GM12878 (cell line): Measurements from ENCODE around the gene SLAMF1. TPM values are rescaled to one million over a fixed set of nuclear protein-coding genes. Genes with fewer than 3 reads are reported as not detected.

ENCODE experiments used
- ATAC-seq: fragments of 200-7000 bp; cut with Tn5 transposase; 3 replicates; pipeline ENCODE4 v1.9.1; 2020; ENCODE audit warnings: mild to moderate bottlenecking, moderate library complexity
- BruUV-seq: library from RNA; stranded (reverse); fragments of 400-500 nt; replicated peaks from 2 replicates; lab custom pipeline; 2021; lab: Mats Ljungman, UMichigan
- CTCF ChIA-PET: fragments of 300-600 bp; sonication (Branson Sonifier 250); formaldehyde crosslinking; extraction: SDS; loops from one replicate; lab custom pipeline; 2021; ENCODE audit warnings: inconsistent platforms; lab: Yijun Ruan, JAX
- POLR2A ChIA-PET: fragments of 350-600 bp; formaldehyde crosslinking; extraction: SDS; loops from one replicate; lab custom pipeline; 2021; ENCODE audit warnings: inconsistent platforms; lab: Charles Lee
- RAD21 ChIA-PET: fragments of 300-600 bp; sonication (Branson Sonifier 250); formaldehyde crosslinking; loops from one replicate; lab custom pipeline; 2023; ENCODE audit warnings: antibody characterized with exemption; ENCODE audit not compliant: unreplicated experiment; lab: Charles Lee
- SMC1A ChIA-PET: fragments of 300-600 bp; sonication (Branson Sonifier 250); formaldehyde crosslinking; loops from one replicate; lab custom pipeline; 2023; ENCODE audit not compliant: unreplicated experiment, uncharacterized antibody; lab: Charles Lee
- DNase-seq: peaks from one replicate; pipeline ENCODE4 v3.0.0-alpha.2; 2011; ENCODE audit warnings: low read depth, low spot score
- FAIRE-seq: peaks from 3 replicates; lab custom pipeline; 2011; peaks lifted over from hg19 to GRCh38; lab: Jason Lieb, UNC
- H2AFZ ChIP-seq: 2 replicates; pipeline ENCODE4 v1.6.0; 2011; ENCODE audit warnings: low read depth, low read length, control low read depth; ENCODE audit not compliant: control insufficient read depth
- H3K27ac ChIP-seq: 2 replicates; pipeline ENCODE4 v1.5.1; 2011; ENCODE audit warnings: control low read depth; ENCODE audit not compliant: control insufficient read depth, insufficient read depth
- H3K27me3 ChIP-seq, 2 experiments: replicated peaks in 1 of 2; 2 replicates each; pipeline versions ENCODE4 v1.6.0 to v1.6.1; 2011; ENCODE audit warnings: low read length in 1 of 2; ENCODE audit not compliant: control insufficient read depth in 2 of 2, insufficient read depth in 2 of 2
- H3K36me3 ChIP-seq, 2 experiments: 2 replicates each; pipeline ENCODE4 v1.5.1; 2011; ENCODE audit warnings: low read length in 1 of 2; ENCODE audit not compliant: control insufficient read depth in 2 of 2, insufficient read depth in 2 of 2
- H3K4me1 ChIP-seq: 2 replicates; pipeline ENCODE4 v1.6.1; 2011; ENCODE audit warnings: mild to moderate bottlenecking, low read length, moderate library complexity, mixed read lengths; ENCODE audit not compliant: control insufficient read depth, insufficient read depth
- H3K4me2 ChIP-seq: 2 replicates; pipeline ENCODE4 v1.6.0; 2011; ENCODE audit warnings: control low read depth; ENCODE audit not compliant: control insufficient read depth, insufficient read depth
- H3K4me3 ChIP-seq: fragments of 200-600 bp; sonication (generic); 2 replicates; pipeline ENCODE4 v1.5.1; 2016
- H3K79me2 ChIP-seq: 2 replicates; pipeline ENCODE4 v1.6.0; 2011; ENCODE audit warnings: low read length; ENCODE audit not compliant: control insufficient read depth, insufficient read depth
- H3K9ac ChIP-seq: 2 replicates; pipeline ENCODE4 v1.8.0; 2011; ENCODE audit warnings: low read length, control low read depth, mixed read lengths; ENCODE audit not compliant: control insufficient read depth, insufficient read depth
- H3K9me3 ChIP-seq: replicated peaks from 3 replicates; pipeline ENCODE4 v1.5.1; 2011; ENCODE audit warnings: mild to moderate bottlenecking, low read length; ENCODE audit not compliant: control insufficient read depth, insufficient read depth
- H4K20me1 ChIP-seq: 2 replicates; pipeline ENCODE4 v1.6.0; 2011; ENCODE audit not compliant: control insufficient read depth, insufficient read depth
- BCLAF1 ChIP-seq: fragments of 450-650 bp; IDR thresholded peaks from 2 replicates; pipeline ENCODE4 v1.6.1; 2017; ENCODE audit warnings: antibody characterized with exemption, mild to moderate bottlenecking, moderate library complexity
- CEBPB ChIP-seq, 2 experiments: fragments of 150-350 bp in 1 of 2; IDR thresholded peaks; 2 replicates each; pipeline ENCODE4 v1.6.1; 2012 to 2014; ENCODE audit warnings: low read depth in 2 of 2, low read length in 2 of 2, borderline replicate concordance in 1 of 2, inconsistent platforms in 1 of 2
- CHD2 ChIP-seq: IDR thresholded peaks from 2 replicates; pipeline ENCODE4 v1.6.1; 2011; ENCODE audit warnings: low read depth, low read length, improper control_type of control experiment, borderline replicate concordance
- CREM ChIP-seq: IDR thresholded peaks from 2 replicates; pipeline ENCODE4 v1.6.1; 2014; ENCODE audit warnings: antibody characterized with exemption, low read depth
- FOXK2 ChIP-seq: fragments of 450-650 bp; IDR thresholded peaks from 2 replicates; pipeline ENCODE4 v1.6.1; 2017; ENCODE audit warnings: mild to moderate bottlenecking, moderate library complexity
- KDM1A ChIP-seq: fragments of 200-600 bp; sonication (generic); IDR thresholded peaks from 2 replicates; pipeline ENCODE4 v1.6.1; 2016; ENCODE audit warnings: borderline replicate concordance
- MXI1 ChIP-seq: fragments of 150-350 bp; IDR thresholded peaks from 2 replicates; pipeline ENCODE4 v1.6.1; 2011; ENCODE audit warnings: low read depth, mild to moderate bottlenecking, inconsistent platforms, low read length, improper control_type of control experiment
- NFYB ChIP-seq: IDR thresholded peaks from 2 replicates; pipeline ENCODE4 v1.6.1; 2011; ENCODE audit warnings: low read depth, mild to moderate bottlenecking, low read length, improper control_type of control experiment, moderate library complexity; ENCODE audit not compliant: insufficient read depth
- POLR2AphosphoS5 ChIP-seq: IDR thresholded peaks from 2 replicates; pipeline ENCODE4 v1.6.1; 2011; ENCODE audit warnings: mild to moderate bottlenecking, low read length, inconsistent platforms
- RAD21 ChIP-seq: IDR thresholded peaks from 2 replicates; pipeline ENCODE4 v1.6.1; 2011; ENCODE audit warnings: mild to moderate bottlenecking, low read depth, low read length, moderate library complexity; ENCODE audit not compliant: insufficient read depth
- RAD51 ChIP-seq: fragments of 450-650 bp; IDR thresholded peaks from 2 replicates; pipeline ENCODE4 v1.6.1; 2016; ENCODE audit warnings: moderate library complexity, mild to moderate bottlenecking, inconsistent platforms
- RBBP5 ChIP-seq: fragments of 200-600 bp; sonication (generic); conservative IDR thresholded peaks from 2 replicates; pipeline ENCODE4 v1.6.1; 2016
- RELB ChIP-seq: fragments of 450-650 bp; IDR thresholded peaks from 2 replicates; pipeline ENCODE4 v1.6.1; 2017; ENCODE audit warnings: low read depth, mild to moderate bottlenecking, moderate library complexity
- SIX5 ChIP-seq: IDR thresholded peaks from 2 replicates; pipeline ENCODE4 v1.6.1; 2011; ENCODE audit warnings: mild to moderate bottlenecking, low read depth, low read length, moderate library complexity; ENCODE audit not compliant: severe bottlenecking
- SMAD1 ChIP-seq: fragments of 450-650 bp; IDR thresholded peaks from 2 replicates; pipeline ENCODE4 v1.6.1; 2018; ENCODE audit warnings: mild to moderate bottlenecking, low read depth; ENCODE audit not compliant: partially characterized antibody
- SRF ChIP-seq, 2 experiments: IDR thresholded peaks; 2 replicates each; pipeline ENCODE4 v1.6.1; 2011; ENCODE audit warnings: low read depth in 2 of 2, low read length in 2 of 2, mild to moderate bottlenecking in 1 of 2, moderate library complexity in 1 of 2
- STAT3 ChIP-seq: IDR thresholded peaks from 2 replicates; pipeline ENCODE4 v1.6.1; 2011; ENCODE audit warnings: low read depth, low read length, improper control_type of control experiment
- TCF12 ChIP-seq: IDR thresholded peaks from 2 replicates; pipeline ENCODE4 v1.6.1; 2011; ENCODE audit warnings: low read depth, mild to moderate bottlenecking, low read length
- TCF3 ChIP-seq: IDR thresholded peaks from 2 replicates; pipeline ENCODE4 v1.6.1; 2012; ENCODE audit warnings: low read depth, mild to moderate bottlenecking, low read length, borderline replicate concordance; ENCODE audit not compliant: insufficient read depth
- ZBED1 ChIP-seq: IDR thresholded peaks from 2 replicates; pipeline ENCODE4 v1.6.1; 2016; ENCODE audit warnings: borderline replicate concordance
- ZNF207 ChIP-seq: fragments of 450-650 bp; IDR thresholded peaks from 2 replicates; pipeline ENCODE4 v1.6.1; 2014; ENCODE audit warnings: antibody characterized with exemption, mild to moderate bottlenecking, borderline replicate concordance
- WGBS: methylation state at CpG from one replicate; pipeline ENCODE4 v1.1.6; 2016; ENCODE audit warnings: low lambda C conversion rate; ENCODE audit not compliant: insufficient replicate concordance, insufficient coverage; ENCODE audit errors: missing lambda C conversion rate; 5-methylcytosine and 5-hydroxymethylcytosine counted together
- in situ Hi-C: fragments of 300-500 bp; cut with MboI; formaldehyde crosslinking; loops from 9 replicates; pipeline ENCODE4 v1.14.3; 2018; ENCODE audit warnings: mixed read lengths
- intact Hi-C: fragments of 100-400 bp; cut with micrococcal nuclease; formaldehyde crosslinking; loops from one replicate; pipeline ENCODE4 v1.14.2; 2022; ENCODE audit not compliant: unreplicated experiment
- polyA plus RNA-seq, 11 experiments: library from polyadenylated mRNA; depleted of rRNA in 4 of 11; unstranded in 6 of 11; stranded (reverse) in 5 of 11; fragments of >200 nt; fragmentation: Nextera tagmentation in 4 of 11; fragmentation: Illumina TruSeq in 1 of 11; extraction: Ambion mirVana in 4 of 11; extraction: Trizol in 1 of 11; gene quantifications; 1 replicate in 1 of 11; 2 replicates in 10 of 11; pipeline versions ENCODE4 v1.2.1 to v1.2.3, GENCODE V29; 2011 to 2016; ENCODE audit warnings: inconsistent platforms in 2 of 11, missing spikeins in 2 of 11, low read depth in 1 of 11
- total RNA-seq, 4 experiments: library from RNA; depleted of rRNA in 3 of 4; stranded (reverse); fragments of >200 nt in 3 of 4; fragmentation: Illumina TruSeq in 1 of 4; extraction: Trizol in 1 of 4; gene quantifications; 2 replicates each; pipeline versions ENCODE4 v1.2.1 to v1.2.3, GENCODE V29; 2013 to 2021

The SLAMF1 gene
- total and polyA plus RNA-seq, 10 of the 15 experiments (the other 5 are each of a cell fraction or from before 2014, with no cell fraction given): 87.3 to 260 (median 131) TPM

GRCh38 chr1:160622501-160623226 lies 24.2 kb downstream of the SLAMF1 start:
- ChIA-PET CTCF (interaction anchor here (0.5 to 7.0 kb wide), 12 partner anchors 10 to 139 kb away, joined by 3 to 92 read pairs (median 4); no protein-coding TSS in a partner anchor), SMC1A (interaction anchor here (0.5 to 17.6 kb wide), 18 partner anchors 10 to 194 kb away, joined by 3 to 259 read pairs (median 4); partner anchors contain the start of genes CD48, CD84 and SLAMF1), POLR2A (interaction anchor here (0.5 to 6.0 kb wide), 11 partner anchors 11 to 281 kb away, joined by 3 to 68 read pairs (median 4); partner anchors contain the start of genes CD48 and SLAMF1), RAD21 (interaction anchor here (0.7 to 15.7 kb wide), 11 partner anchors 9 to 90 kb away, joined by 3 to 194 read pairs (median 4); partner anchors contain the start of gene SLAMF1)
- H3K4me2 ChIP-seq: peak overlapping the region; percentile 75
- 56% methylated on average over 5 of the region's 5 CpGs for WGBS
- ATAC-seq (no peak), FAIRE-seq (no peak), DNase-seq (no peak)
- H2AFZ ChIP-seq: no peak overlapping the region
- H3K4me3 ChIP-seq: no peak overlapping the region
- intact Hi-C loops (no loop called here), in situ Hi-C loops (no loop called here)
- peaks cover 56% of the 10 kb centered on the region for H3K79me2 ChIP-seq
- no peak overlapping the region for H3K9ac ChIP-seq
- H3K27me3 ChIP-seq: no peaks in the 10 kb centered on the region
- peaks cover 13 to 32% of the 10 kb centered on the region in 2 experiments for H3K36me3 ChIP-seq
- H3K27ac ChIP-seq: peak overlapping the region; percentile 92
- H3K4me1 ChIP-seq: peaks cover 57% of the 10 kb centered on the region
- no peaks in the 10 kb centered on the region for H3K9me3 ChIP-seq
- no TSS peak for BruUV-seq
- no peaks in the 10 kb centered on the region for H4K20me1 ChIP-seq
- TF ChIP-seq SMAD1: no peak
- no peak for TF ChIP-seq FOXK2
- no peak for TF ChIP-seq RAD51
- TF ChIP-seq RBBP5: no peak
- TF ChIP-seq SIX5: no peak
- no peak for TF ChIP-seq RAD21
- TF ChIP-seq ZBED1: peak; percentile 19; the same call in 1 of the 2 replicates
- no peak for TF ChIP-seq CHD2
- TF ChIP-seq NFYB: no peak
- TF ChIP-seq CEBPB (IDR thresholded peaks at IDR 0.05; ENCODE audit: borderline replicate concordance in 1 of 2, low read depth in 2 of 2, low read length in 2 of 2): no peak
- no peak for TF ChIP-seq KDM1A
- TF ChIP-seq STAT3: no peak
- no peak for TF ChIP-seq MXI1
- no peak for TF ChIP-seq CREM
- no peak for TF ChIP-seq ZNF207
- no peak for TF ChIP-seq BCLAF1
- TF ChIP-seq SRF (IDR thresholded peaks at IDR 0.05; ENCODE audit: low read depth in 2 of 2, low read length in 2 of 2): no peak
- TF ChIP-seq POLR2AphosphoS5: peak; percentile 64; the same call in 1 of the 2 replicates
- no peak for TF ChIP-seq TCF12
- no peak for TF ChIP-seq RELB
- no peak for TF ChIP-seq TCF3
